Skeletal muscle cell (primary cell): Measurements from ENCODE around the gene RIMBP2.

Experiments used
- DNase-seq: peaks from one replicate; pipeline ENCODE4 v3.0.0-alpha.2; 2010; ENCODE audit warnings: low read depth
- H3K4me3 ChIP-seq: 2 replicates; pipeline ENCODE4 v1.5.1; 2011; ENCODE audit warnings: low read depth, mild to moderate bottlenecking, control low read depth, low read length, moderate library complexity

Gene RIMBP2

DNA sequence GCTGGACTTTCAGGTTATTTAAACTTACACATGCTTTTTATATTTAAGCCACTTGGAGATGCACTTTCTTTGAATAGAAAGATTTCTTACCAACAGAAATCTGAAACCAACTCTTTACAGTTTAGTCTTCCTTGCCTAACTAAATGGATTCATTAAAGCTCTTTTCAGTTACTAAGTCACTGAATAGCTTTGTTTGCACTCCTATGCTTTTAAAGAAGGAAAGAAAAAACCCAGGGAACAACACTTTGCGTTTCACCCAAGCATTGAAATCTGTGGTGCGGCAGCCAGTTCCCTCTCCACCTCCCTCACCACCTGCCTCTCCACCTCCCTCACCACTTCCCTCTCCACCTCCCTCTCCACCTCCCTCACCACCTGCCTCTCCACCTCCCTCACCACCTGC is 70.3 kb downstream of the RIMBP2 start:
- H3K4me3 ChIP-seq: no peak overlapping the region
- DNase-seq: no peak

DNA sequence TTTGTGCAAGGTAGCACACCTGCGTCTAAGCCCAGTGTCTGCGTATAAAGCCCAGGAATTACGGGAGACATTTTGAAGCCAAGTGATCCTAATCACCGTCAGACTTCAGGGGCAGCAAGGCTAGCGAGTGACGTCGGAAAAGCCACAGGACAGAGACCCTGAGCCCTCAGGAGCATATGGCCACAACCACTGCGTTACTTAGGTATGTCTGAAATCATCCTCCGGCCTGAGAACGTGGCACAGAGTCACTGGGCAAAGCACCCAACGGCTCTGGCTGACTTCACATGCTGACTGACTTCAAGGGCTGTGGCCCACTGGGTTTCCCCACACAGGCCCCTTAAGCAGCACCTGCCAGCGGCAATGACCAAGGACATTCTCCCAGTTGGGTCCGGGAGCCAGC is 71.5 kb downstream of the RIMBP2 start:
- DNase-seq: no peak
- no peak overlapping the region for H3K4me3 ChIP-seq

DNA sequence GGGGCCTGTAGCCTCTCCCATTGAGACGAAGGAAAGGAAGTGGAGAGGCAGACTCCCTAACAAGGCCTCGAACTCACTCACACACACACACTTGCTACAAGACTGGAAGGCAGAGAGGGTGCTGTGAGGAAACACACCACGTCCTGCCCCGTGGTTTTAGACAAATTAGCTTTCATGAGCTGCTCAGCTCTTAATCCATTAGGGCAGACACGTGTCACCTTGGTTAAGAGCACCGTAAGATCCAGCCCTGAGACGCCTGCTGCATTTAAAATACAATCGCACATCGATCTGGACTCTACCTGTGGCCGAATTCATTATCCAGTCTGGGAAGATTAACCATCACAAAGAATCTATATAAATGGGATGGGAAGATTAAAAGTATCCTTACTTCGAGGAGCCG is 72.0 kb downstream of the RIMBP2 start:
- H3K4me3 ChIP-seq: no peak overlapping the region
- no peak for DNase-seq

DNA sequence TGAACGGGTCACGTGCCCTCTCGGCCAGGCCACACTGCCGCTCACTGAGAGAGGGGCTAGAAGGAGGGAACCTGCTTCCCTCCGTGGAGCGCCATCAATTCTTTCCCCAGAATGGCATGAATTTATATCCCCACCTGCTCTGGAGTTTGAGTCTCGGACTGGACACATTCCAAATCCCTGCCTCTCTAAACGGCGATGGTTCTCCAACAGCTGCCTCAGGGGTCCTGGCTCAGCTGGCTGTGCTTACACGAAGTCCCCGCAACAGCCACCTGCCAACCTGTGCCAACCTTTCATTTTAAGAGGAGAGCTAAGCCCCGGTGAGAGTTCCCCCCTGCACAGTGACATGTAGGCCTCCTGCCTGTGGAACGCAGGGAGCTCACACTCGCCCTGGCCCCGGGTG is 73.2 kb downstream of the RIMBP2 start:
- DNase-seq: no peak
- H3K4me3 ChIP-seq: no peak overlapping the region

DNA sequence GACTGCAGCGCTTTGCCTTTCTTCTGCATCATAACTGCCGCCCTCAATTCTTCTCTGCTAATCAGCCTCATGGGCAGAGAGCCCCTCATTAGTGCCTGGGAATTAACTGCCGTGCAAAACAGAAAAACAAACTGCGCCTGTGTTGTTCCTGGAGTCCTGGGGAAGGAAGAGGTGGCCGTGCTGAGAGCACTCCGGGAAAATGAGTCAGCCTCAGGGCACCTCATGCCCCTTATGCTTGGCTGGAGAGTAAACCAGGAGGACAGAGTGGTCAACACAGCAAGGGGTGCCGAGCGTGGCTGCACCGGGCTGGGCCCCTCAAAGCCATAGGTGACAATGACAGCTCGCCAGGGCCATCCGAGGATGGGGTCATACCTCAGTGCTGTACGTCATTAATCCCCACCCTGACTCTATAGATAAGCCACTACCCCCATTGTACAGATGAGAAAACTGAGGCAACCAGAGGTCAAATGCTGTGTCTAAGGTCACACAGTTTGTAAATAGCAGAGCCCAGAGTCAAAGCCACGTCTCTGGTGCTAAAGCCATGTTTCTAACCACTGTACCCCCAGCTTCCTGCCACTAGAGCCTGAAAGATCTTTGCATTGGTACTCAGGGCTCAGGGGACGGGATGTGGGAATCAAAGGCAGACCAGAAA is 74.4 kb downstream of the RIMBP2 start:
- DNase-seq: no peak
- no peak overlapping the region for H3K4me3 ChIP-seq

DNA sequence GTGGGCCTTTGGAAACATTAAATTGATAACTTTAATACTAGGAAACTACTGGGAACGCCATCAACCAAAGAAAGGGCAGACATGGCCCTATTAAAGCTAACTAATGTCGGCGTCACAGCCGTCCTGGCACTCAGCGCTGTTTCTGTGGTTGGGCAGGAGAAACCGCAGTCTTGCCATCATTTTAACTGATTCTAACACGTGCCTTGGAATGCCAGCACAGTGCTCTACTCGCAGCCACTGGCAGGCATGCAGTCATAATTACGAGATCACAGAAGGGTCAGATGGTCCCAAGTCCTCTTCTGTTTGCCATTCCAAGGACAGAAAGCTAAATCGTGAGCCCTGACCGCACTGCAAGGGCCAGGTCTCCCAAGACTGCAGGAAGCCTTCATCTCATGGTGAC is 75.2 kb downstream of the RIMBP2 start:
- H3K4me3 ChIP-seq: no peak overlapping the region
- no peak for DNase-seq

DNA sequence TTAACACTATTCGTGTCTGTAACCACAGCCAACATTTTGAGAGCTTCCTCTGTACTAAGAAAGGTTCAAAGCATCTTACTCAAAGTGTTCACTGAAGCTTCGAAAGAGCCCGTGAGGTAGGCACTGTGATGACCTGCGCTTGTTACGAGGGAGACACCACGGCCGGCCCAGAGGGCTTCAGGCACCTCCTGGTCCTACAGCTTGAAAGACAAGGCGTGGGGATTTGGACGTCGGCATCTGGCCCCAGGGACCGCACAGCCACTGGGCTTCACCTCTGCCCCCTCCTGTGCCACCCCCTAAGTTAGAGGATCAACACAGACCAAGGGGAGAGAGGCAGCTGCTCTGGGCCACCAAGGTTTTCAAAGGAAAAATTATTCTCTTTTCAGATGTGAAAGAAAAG is 75.6 kb downstream of the RIMBP2 start:
- DNase-seq: no peak

DNA sequence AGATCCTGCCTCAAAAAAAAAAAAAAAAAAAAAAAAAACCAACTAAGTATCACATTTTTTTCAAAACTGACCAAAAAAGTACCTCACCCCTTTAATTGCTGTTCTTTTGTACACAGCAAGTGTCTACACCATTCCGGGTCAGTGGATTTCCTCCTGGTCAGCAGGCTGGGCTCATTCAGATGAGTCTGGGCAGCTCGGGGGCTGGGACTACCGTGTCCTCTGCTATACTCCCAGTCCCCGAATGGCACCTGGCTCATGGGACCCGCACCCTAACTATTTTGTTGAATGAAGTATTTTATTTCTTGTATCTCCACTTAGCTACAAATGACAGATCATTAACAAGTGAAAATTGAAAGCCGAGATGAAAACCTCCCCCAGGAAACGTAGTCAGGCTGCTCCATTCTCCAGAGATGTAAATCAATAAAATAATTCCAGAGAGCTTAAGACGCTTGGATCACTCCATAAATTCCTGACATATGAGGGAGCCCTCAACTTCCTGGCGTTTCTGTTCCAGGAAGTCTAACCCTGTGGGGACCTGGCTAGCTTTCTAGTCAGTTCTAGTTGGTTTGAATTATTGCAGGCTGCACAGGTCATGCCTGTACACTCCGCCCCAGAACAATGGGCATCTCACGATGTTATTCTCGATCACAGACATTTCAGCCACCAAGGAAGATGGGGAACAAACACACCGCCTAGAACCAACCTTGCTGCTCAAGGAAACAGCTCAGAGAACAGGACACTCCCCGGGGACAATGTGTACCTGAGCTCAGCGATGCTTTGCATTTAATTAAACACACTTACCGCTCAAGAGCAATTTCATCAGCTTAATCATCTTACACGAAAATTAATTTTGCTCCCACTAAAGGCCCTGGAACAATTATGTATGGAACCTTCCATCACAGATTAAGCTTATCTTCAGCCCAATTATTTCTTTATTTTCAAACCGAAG is 76.3 kb downstream of the RIMBP2 start:
- no peak overlapping the region for H3K4me3 ChIP-seq
- DNase-seq: no peak

More for the DNA sequence above, 75.6 kb downstream of the RIMBP2 start:
- H3K4me3 ChIP-seq: no peak overlapping the region

DNA sequence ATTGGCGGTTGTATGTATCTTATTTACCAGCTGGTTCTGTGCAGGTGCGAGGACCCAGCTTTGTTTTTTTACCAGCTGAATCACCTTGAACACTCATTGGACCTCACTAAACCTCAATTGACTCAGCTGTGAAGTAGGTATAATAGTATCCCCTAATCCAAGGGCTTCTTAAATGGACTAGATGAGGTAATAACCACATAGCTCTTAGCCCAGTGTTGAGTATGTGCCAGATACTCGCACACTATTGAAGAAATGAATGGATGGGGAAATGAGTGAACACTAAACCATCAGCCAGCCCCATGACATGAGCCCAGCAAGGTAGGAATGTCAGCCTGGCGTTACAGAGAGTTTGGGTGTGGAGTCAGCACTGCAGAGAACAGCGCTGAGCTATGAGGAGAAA is 79.7 kb downstream of the RIMBP2 start:
- H3K4me3 ChIP-seq: no peak overlapping the region
- DNase-seq: no peak

DNA sequence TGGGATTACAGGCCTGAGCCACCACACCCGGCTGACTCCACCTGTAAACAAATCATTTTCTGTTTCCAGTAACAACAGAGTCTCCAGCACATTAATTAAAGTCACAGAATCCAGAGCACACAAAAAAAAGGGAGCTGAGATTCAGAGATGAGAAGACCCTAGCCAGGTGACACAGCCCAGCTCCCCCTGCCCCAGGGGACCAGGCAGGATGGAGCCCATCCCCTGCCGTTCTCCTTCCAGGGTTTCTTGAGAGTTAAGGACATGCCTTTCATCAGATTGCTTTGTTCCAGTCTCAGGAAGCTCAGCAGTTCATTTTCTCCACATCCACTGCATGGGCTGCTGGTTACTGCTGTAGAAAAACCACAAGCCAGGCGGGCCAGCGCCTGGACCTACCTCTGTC is 81.2 kb downstream of the RIMBP2 start:
- H3K4me3 ChIP-seq: no peak overlapping the region
- no peak for DNase-seq

DNA sequence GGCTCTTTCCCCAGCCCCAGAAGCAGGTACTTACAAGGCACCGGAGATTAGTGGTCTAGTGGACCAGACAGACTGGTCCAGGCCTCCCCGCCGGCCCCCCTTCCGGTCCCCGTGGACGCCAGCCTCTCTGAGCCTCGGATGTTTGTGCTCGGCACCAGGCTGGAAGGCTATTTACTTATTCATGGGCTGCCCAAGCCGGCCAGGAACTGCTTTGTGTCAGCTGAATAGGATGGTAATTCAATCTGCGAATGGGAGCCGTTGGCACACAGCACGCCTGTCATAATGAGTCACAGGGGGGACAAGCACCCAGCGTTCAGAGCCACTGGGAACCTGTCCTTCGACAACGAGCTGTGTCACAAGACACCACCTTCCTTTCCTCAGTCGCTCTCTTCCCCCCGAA is 82.3 kb downstream of the RIMBP2 start:
- H3K4me3 ChIP-seq: no peak overlapping the region
- DNase-seq: no peak

DNA sequence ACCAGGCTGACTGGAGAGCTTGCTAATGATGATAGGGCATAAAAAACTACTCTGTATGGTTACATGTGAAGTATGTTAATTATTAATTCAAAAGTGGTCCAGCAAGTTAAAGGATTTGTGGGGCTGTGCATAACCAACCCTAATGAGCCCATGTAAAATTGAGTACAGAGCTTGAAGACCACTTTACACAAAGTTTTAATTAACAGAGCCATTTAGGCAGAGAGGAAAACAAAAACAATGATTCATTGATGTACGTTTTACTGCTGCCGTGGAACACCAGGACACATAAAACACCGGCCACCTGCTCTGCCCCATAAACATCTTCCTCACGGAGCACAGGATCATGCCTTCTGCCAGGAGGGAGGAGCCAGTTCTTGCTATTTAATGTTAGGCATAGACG is 83.5 kb downstream of the RIMBP2 start:
- no peak overlapping the region for H3K4me3 ChIP-seq
- no peak for DNase-seq

DNA sequence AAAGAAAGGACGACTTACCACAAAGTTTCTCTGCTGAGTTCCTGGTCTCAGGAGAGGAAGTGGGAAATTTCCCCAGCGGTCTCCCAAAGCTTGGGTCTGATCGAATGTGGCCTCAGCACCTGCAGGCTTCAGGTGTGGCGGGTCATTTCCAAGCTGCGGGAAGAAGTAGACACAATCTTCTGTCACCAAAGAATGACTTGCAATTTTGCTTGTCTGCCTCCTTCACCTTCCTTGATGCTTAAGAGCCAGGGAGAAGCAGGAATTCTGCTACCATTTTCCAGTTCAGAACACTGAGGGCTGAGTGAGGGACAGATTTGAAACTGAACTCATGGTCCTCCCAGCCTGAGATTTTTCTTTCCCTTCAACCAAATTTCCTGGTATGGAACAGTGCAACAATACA is 87.8 kb downstream of the RIMBP2 start:
- no peak overlapping the region for H3K4me3 ChIP-seq
- no peak for DNase-seq

DNA sequence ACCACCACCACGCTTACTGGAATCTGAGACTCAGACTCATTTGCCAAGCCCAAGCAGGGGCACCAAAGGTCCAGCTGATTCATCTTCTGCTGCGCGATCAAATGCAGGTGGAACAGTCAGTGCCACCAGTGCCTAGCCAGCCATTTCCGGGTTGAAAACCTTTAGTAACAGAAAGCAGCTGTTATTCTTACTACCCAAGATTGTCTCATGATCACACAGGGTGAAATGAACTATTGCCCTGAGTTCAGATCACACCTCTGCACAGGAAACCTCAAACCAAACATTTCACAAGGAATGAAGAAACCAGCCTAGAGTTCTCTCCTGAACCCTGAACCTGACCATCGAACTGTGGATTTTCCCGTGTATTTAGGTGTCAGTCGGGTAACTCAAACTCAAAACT is 88.9 kb downstream of the RIMBP2 start:
- DNase-seq: no peak
- H3K4me3 ChIP-seq: no peak overlapping the region

DNA sequence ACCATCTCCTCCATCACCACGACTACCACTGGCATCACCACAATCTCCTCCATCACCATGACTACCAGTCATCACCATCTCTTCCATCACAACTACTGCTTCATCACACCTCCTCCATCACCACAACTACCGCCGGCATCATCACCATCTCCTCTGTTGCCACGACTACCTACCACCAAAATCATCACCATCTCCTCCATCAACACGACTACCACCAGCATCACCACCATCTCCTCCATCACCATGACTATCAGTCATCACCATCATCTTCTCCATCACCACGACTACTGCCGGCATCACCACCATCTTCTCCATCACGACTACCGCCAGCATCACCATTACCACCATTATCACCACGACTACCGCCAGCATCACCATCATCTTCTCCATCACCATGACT is 89.5 kb downstream of the RIMBP2 start:
- DNase-seq: no peak
- no peak overlapping the region for H3K4me3 ChIP-seq

DNA sequence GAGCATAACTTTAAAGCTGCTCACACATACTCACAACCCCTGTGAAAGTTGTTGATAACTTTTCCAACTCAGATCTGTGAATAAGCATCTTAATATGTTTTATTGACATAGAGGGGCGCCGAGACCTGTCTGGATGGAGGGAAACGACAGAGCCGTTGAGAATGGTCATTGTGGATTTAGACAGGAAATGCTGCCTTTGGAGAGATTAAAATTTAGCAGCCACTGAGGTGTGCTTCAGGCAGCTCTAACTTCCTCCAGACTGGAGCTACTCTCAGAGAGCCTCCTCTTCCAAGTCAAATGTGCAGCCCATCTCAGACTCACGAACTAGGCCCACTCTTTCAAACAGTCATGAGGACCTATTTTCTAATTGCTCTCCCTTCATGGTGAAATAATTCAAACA is 90.9 kb downstream of the RIMBP2 start:
- DNase-seq: no peak

DNA sequence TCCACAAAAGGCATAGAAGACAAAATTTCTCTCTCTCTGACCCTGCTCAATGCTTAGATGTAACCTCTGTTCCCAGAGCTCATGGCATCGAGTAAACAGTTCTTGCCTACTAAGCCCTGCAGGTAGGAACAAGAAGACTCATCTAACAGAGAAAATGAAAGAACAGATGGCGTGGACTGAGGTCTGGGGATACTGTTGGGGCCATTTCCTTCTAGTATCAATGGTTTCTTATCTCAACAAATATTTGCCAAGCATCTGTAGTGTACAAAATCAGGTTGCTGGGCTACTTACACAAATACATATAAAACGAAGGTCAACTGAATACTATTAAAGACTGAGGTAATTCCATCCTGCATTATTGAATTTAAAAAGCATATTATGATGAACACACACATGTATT is 93.3 kb downstream of the RIMBP2 start:
- H3K4me3 ChIP-seq: no peak overlapping the region
- no peak for DNase-seq

More for the DNA sequence above, 90.9 kb downstream of the RIMBP2 start:
- H3K4me3 ChIP-seq: no peak overlapping the region

DNA sequence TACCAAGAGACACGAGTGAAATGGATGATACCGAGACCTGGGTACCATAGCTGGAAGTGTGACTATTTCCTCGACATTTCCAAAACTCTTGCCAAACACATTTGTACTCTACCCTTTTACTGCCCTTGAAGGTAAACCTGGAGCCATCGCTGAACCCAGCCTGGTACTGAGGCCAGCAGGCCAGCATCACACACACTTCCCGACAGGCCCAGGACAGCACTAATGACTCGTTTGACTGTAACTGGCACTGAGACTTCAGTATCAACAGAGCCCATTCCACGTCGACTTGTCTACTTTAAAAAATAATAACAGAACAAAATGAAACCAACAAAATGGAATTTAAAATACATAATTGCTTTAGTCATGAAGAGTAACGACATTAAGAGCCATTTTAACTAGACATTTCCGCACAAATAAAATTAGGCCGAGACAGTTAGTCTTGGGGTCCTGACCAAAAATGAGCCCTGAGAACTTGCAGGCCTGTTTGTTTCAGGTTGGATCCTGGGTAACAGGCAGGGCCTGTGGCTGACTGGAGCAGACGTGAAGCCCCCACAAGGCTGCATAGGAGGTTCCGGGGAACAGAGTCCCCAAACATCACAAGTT is 94.3 kb downstream of the RIMBP2 start:
- no peak for DNase-seq
- H3K4me3 ChIP-seq: no peak overlapping the region

DNA sequence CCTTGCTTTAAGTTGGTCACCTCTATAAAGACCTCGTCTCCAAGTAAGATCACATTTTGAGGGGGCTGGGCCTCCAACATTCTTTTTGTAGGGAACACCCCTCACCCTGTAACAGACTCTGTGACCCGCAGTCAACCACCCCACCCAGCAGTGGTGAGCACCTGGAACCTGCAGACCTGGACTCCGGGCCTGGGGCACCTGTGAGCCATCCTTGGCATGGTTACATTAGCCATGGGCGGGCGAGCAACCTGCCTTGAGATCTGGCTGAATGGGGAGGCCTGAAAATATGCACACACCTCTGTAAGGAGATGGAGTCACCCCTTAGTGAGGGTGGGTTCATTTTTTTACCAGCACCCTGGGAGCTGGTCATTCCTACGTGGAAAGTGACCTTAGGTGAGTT is 95.3 kb downstream of the RIMBP2 start:
- H3K4me3 ChIP-seq: no peak overlapping the region
- DNase-seq: no peak

DNA sequence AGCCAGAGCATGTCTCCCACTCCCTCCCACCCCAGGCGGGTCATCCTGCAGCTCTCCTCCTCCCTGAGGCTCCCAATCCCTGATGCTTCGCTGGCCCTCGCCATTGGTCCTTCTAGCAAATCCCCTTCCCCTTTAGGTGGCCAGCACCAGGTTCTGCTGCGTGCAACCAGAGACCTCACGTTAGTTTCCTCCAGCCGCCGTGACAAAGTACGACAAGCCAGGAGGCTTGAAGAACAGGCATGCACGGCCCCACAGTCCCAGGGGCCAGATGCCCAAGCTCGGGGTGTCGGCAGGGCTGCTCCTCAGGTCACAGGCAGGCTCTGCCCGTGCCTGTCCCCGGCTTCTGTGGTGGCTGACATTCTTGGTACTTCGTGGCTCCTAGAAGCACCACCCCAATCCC is 95.8 kb downstream of the RIMBP2 start:
- no peak for DNase-seq
- H3K4me3 ChIP-seq: no peak overlapping the region
